HG03354 (cell line): ENCODE measurements around the gene RPN2.

ENCODE experiments used
- ATAC-seq: cut with Tn5 transposase; IDR thresholded peaks from one replicate; pipeline ENCODE4 v1.9.1; 2021; ENCODE audit warnings: mild to moderate bottlenecking; ENCODE audit not compliant: unreplicated experiment, poor library complexity, severe bottlenecking

Gene RPN2

DNA sequence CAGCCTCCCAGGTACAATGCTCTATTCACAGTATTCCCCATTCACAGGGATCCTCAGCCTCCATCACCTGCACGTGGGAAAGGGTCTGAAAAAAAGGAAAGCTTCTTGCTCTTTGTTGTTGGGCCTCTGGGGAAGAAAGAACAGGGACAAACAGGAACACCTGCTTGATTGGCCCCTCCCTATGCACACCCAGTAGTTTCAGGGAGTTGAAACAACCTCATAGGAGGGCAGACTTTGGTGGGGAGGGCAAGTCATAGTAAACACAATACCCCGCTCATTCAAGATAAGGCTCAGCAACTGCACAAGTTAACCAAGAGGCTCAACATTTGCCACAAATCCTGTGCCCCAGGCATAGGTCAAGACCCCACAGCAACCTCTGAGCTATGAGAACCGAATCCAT, 80.7 kb downstream of the RPN2 start:
- ATAC-seq, result no peak

DNA sequence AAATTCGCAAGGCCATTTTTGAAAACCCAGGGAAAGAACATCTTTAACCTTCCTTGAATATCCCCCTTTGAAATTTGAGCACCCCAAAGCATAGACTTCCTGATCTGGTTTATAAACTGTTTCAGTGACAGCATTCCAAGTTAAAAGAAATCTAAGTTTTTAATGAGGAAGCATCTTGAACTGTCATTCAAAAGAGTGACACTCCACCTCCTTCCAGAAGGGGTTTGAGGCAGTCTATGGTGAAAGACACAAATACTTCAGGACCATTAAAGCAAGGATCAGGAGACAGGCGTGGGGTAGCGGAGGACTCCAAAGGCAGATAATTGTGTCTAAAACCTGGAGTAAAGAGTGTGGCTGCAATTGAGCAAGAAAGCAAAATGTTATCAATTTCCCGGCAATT, 81.8 kb downstream of the RPN2 start:
- no peak for ATAC-seq

DNA sequence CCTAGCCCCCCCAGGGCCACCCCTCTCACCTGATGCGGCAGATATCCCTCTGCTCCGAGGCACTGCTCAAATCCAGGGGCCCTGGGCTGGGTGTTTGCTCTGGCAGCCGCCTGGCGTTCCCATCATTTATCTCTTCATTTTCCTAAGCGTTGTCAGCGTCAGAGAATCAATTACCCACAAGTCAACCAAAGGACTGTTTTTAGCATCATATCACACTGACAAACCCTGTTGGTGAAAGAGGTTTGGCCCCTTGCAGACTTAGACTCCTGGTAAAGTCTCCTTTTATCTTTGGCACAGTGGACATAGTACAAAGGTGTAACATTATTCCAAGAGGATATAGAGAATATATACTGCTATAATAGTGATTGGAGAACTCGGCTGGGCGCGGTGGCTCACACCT, 82.6 kb downstream of the RPN2 start, which contains the start of gene GHRH:
Gene GHRH (minus strand): TSS at position 101 of the 400 bp plus-strand sequence. CDS start 4,925 bp downstream, outside the sequence.
- ATAC-seq, result no peak

DNA sequence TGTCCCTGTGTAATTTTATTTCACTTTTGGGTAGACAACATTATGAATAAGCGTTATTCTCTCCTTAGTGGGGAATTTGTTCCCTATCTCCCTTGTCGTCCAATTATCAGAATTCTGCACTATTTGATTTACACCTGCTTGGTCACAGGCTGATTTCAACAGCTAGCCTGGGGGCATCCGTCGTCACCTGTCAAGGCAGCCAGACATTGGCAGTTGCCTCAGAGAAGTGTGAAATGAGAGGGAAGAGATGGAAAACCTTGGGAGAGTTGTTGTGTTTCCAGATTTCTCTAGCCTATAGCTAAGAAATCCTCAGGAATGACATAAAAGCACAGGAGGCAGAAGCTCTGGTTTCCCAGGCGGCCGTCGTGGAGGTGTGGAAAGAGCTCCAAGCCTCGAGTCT, 83.4 kb downstream of the RPN2 start:
- no peak for ATAC-seq

DNA sequence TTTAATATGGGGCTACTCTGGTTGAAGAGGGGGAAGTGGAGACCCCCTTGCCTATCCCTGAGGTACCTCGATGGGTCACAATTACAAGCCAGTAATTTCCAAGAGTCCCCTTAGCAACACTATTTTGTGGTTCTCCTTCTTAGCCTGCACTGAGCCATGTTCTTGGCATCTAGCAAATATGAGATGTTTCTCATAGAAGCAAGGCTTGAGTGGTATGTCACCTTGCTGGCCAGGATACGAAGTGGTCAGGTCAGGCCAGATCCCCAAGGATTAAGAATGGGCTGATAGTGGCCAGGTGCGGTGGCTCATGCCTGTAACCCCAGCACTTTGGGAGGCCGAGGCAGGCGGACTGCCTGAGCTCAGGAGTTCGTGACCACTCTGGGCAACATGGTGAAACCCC, 84.6 kb downstream of the RPN2 start:
- ATAC-seq, result no peak

DNA sequence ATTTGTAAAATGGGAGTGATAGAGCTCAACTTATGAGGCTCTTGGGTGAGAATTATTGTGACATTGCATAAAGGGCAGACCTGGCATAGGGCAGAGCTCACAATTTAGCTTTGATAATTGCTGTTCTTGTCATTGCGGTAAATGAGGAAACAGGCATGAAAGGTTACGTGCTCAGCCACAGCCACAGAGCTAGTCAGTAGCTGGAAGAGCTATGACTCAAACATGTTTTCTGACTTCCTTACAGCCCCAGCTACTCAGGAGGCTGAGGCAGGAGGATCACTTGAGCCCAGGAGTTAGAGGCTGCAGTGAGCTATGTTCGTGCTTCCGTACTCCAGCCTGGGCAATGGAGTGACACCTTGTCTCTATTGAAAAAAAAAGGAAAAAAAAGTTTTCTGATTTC, 86.0 kb downstream of the RPN2 start:
- ATAC-seq, result no peak

DNA sequence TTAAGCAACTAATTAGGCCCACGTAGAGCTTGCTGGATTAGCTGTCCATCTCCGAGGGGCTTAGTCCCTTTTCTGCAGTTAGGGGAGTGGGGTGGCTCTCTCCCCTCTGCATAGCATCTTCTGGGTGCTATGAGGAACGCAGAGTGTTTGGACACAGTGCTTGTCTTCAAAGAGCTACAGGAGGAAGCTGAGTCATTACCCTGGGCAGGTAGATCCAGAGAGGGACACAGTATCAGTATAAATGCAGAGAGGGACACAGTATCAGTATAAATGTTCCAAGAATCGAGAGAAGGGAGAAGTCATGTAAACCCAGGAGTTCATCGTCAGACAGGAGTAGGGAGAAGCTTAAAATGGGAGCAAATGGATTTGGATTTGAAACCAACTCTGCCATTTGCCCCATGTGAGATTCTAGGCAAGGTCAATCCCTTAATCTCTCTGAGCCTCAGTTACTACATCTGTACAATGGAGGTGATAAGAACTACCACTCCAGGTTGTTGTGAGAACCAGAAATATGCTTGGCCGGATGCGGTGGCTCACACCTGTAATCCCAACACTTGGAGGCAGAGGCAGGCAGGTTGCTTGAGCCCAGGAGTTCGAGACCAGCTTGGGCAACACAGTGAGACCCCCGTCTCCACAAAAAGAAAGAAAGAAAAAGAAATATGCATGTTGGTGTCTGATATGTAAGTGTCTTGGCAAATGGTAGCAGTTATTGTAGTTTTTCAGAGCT, 88.0 kb downstream of the RPN2 start:
- no peak for ATAC-seq

DNA sequence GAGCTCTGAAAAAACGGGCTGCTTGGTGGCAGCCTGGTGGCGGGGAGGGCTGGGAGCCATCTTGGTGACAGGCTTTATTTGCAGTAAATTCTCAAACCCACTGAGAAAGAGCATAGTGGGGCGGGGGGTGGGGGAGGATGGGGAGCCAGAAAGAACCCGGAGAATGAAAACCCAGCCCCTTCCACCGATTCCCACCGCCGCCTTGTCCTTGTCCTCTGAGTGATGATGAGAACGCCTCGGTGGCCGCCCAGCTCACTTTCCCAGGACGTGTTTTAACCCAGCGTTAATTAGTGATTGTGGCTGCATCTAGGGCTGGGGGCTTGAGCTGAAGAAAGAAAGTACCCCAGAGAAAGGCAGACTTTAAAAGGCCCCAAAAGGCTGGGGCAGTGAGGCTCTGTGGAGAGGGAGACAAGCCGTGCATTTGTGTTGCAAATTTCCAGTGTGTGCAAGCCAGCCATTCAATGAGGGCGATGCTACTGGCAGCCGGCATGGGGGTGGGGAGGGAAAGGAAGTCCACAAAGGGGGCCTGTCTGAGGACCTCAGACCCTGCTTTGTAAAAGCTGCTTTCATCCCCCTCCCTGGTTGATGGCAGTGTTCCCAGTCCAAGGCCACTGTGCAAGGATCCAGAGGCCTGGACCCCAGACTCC, 88.7 kb downstream of the RPN2 start:
- ATAC-seq, result no peak

DNA sequence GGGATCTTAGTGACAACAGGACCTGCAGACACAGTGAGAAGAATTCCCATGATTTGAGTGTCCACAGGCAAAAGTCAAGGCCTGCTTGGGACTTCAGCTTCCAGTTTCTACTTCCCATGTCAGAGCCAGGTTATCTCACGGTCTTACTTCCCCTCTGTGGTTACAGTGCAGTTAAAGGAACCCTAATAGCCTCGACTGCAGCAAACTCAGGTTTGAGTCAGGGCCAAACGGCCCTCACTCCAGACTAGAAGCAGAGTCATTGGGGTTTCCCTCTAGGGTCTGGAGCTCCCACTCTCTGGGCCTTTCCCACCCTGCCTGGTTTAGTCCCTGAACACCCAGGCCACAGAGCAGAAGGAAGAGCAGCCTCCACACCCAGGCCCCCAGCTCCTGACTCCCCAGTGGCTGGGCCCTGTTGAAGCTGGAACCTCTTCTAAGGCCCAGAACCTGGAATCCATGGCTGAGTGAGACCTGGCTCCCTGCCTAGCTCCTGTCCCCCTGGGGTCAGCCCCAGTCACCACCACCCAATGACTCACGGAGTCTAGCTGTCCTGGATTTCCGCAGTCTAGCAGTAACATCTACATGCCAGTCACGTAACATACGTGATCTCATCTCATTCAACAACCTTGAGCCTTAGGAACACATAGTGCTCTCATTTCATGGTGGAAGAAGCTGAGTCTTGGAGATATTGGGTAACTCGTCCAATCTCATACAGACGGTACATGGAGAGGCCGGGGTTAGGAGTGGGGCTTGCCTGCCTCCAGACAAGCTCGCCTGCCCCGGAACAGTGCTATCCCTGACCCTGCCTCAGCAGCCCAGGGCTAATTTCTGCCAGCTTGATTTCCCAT, 91.7 kb downstream of the RPN2 start:
- peak; percentile 52 for ATAC-seq

DNA sequence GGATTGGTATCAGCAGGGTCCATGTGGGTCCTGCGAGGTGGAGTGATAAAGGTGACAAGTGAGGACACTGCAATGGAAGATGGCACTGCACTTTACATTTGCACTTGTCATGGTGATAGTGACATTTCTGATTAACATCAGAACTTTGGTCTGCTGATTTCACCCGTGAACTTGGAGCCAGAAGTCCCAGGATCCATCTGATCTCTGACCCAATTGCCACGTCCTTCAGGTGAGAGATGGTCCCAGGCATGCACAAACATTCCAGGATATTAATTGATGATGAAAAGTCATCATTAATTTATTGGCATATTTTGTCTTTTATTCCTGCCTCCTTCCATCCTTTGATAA, 92.3 kb downstream of the RPN2 start:
- ATAC-seq, result no peak

DNA sequence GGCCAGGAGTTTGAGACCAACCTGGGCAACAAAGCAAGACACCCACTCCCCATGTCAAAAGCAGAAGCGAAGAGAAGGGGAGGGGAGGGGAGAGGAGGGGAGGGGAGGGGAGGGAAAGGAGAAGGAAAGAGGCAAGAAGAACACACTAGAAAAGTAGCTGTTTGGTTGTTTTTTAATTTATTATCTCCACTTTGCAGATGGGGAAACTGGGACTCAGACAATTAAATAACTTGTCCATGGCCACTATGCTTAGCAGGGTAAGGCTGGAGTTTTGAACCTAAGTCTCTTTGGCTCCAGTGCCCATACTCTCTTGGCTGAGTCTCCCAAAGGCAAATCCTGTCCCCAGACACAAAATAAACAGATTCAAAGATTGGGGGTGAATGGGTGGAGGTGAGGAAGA, 94.9 kb downstream of the RPN2 start:
- no peak for ATAC-seq

DNA sequence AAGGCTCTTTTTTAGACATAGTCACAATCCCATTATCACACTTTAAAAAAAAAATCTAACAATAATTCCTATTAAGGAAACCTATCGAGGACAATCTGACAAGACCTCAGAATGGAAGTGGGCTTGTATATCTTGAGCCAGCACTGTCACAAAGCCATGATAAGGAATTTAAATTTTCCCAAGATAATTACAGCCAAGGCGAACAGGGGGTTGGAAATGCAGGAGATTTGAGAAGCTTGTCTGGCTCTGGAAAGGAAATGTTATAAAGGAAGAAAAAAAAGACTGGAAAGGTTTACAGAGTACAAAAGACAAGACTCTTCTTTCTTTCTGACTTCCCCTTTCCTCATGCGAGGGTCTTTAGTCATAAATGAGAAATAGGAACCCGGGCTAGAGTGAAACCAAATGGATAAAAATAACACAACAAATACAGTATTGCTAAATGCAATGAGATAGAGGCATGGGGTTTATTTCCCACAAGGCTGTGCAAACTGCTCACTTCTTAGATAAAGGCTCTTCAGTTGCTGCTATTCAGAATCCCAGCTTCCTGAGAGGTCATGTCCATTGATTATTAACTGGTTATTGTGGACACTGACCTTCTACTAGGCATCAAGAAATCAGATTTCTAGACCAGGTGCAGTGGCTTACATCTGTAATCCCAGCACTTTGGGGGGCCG, 95.9 kb downstream of the RPN2 start:
- ATAC-seq, result no peak

DNA sequence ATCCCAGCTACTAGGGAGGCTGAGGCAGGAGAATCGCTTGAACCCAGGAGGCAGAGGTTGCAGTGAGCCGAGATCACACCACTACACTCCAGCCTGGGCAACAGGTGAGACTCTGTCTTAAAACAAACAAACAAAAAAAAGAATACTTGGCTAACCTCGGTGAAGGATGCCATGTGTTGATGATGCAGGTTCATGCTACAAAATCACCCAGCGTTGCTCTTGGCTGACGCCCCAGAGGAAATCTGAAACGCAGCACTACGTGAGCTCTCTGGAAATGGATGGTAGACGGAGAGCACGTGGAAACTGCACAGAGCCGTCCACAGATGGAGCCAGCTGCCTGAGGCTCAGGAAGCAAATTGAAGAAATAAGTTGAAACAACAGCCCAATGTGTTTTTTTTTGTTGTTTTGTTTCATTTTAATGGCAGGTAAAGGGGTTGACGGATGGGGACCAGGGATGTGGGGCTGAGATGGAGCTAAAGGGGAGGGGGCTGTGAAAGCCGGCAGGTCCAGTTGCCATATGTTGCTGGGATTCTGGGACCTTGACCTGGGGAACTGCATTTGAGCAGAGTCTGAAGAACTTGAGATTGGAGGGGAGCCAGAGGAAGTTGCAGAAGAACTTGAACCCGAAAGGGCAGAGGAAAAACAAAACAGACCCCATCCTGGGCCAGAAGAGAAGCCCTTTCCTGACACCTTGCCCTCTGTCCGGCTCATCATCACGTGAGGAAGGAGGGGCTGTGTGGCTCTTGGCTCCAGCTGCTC, 97.5 kb downstream of the RPN2 start:
- ATAC-seq, result peak; percentile 72

DNA sequence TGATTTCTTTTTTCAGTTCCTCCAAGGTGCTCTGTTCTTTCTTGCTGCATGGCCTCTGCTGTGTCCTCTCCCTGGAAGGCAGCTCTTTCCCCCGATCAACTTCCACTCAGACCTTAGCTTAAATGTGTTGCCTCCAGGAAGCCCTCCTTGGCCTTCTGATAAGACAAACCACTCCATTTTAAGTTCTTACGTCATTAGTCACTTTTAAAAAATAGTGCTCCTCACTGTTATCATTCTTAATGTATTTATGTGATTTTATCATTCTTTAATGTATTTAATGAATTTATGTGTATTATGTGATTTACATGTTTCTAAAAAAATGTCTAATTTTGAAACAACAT, 98.1 kb downstream of the RPN2 start:
- ATAC-seq, result no peak

DNA sequence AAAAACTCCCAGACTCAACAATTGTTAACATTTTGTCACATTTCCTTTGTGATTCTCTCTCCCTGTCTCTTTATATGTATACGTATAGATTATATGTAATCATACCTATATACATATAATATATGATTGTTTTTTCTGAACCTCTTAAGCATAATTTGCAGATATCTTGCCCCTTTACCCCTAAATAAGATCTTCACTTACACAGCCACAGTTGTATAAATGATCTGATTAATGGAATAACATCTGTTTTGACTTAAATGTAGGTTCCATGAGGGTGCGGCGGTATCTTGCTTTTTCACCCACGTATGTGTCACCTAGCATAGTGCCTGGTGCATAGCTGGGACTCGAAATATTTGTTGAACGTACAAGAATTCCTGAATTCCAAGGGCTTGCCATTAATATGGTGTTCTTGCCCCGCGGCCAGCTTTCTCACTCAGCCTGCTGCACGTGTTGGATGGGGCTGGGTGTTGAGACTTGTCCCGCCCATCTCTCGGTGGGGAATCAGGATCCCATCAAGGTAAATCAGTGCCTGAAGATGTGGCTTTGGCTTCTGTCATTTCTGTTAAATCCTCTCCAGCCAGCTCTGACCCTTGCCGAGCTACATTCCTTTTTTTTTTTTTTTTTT, 99.9 kb downstream of the RPN2 start:
- ATAC-seq, result no peak

DNA sequence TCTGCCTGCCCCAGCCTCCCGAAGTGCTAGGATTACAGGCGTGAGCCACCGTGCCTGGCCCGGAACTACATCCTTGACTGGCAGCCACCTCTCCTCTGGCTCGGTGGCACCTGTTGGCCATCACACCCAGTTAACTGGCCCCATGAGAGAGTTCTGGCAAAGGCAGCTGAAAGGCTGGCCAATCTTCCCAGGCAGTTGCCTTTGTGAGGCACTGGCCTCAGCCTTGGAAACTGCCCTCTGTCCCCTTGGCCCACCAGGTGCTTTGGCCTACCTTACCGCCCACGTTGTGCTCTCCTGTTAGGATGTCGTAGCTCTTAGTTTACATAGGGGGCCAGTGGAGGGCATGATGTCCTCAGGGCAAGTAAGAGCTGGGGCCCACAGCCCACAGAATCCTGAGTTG, 100.7 kb downstream of the RPN2 start:
- no peak for ATAC-seq

DNA sequence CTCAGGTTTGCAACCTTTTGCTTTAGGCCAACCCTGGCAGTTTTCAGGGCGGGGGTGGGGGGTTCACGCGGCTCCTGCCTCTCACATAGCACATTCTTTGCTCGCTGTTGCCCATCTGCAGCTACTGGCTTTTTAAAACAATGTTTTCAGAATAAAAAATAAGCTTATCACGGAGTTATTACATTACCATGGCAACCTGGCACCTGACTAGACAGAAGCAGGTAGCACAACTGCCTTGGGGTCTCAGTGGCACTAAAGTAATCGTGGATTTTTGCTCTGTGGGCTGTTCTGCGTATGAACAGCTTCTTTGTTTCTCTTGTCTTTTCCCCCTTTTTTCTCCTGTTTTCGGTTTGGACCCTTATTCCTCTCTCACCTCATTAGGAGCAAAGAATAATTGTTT, 101.3 kb downstream of the RPN2 start:
- no peak for ATAC-seq

DNA sequence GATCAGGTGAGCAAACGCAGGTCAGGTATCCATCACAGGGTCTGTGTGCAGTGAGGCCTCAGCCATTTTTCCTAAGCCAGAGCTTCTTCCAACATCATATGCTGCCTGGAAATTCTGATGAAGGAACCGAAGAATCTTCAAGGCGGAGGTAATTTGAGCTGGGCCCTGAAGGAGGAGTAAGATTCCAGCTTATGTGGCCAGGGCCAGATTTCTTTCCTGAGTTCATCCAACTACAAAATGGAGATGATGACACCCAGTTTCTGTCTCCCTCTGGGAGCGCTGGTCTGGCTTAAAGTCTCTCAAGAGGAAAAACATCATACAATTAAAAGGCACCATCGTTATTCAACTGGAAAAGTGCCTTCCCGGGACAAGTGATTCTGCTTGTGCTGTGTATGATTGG, 103.4 kb downstream of the RPN2 start:
- ATAC-seq, result no peak

DNA sequence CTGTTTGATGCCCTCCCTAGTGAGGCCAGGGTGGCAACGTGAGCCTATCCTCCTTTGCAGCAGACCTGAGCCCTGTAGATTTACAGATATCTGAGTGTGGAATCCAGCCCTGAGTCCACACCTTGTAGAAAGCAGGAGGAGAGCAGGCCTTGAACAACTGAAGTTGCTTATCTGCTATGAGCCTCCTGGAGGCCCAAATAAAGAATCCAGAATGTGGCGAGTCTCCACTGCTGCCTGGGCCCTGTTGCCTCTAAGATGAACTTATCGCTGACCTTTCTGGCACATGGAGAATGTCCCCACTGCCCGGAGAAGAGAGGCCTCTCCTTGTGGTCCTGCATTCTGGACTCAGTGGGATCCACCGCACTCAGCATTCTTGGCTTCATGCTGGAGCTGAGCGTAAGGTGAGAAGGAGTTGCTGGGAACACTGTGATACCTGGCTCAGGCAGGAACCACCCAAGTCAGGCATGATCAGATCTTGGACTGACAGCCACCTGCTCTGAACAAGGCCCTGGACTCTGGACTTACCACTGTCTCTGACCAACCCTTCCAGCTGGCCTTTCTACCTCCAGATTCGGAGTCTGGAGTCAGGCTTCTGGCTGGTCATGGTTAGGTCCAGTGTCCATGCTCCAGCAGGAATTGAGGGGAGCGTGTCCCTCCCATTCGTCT, 104.5 kb downstream of the RPN2 start:
- no peak for ATAC-seq
